GM10266 (cell line): ENCODE measurements around the gene RASSF5.

Source experiments
- DNase-seq: peaks from one replicate; pipeline ENCODE4 v3.0.0; 2012; ENCODE audit errors: extremely low spot score
- CTCF ChIP-seq: IDR thresholded peaks from 2 replicates; pipeline ENCODE4 v1.5.1; 2012; ENCODE audit warnings: mild to moderate bottlenecking, low read depth; ENCODE audit not compliant: control insufficient read depth, insufficient read depth; ENCODE audit errors: missing control alignments

RASSF5 gene

DNA sequence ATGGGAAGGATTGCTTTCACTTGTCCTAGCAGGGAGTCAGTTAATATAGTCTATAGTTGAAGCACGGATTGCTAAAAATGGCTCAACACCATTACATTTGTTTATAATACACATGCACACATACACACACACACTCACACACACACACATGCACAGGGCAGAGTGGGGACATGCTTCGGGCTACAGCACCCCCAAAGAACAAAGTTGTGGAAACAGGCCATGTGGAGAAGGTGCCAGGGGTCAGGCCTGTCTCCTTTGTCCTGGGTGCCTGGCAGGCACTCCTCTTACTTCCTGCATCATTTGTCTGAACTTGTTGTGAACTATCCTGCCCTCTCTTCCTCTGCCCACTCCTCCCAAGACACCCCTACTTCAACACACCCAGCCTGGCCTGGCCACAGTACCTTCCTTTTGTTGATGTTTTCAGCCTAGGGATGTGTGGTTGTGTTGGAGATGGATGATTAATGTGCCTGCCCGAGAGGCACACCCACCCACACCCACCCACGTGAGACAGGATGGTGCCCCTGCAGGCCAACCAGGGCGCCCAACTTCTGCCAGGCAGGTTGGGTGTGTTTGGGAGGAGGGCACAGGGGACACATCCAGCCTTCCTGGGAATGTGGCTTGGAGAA lies 17.5 kb downstream of the RASSF5 start:
- DNase-seq: no peak
- TF ChIP-seq CTCF: no peak

DNA sequence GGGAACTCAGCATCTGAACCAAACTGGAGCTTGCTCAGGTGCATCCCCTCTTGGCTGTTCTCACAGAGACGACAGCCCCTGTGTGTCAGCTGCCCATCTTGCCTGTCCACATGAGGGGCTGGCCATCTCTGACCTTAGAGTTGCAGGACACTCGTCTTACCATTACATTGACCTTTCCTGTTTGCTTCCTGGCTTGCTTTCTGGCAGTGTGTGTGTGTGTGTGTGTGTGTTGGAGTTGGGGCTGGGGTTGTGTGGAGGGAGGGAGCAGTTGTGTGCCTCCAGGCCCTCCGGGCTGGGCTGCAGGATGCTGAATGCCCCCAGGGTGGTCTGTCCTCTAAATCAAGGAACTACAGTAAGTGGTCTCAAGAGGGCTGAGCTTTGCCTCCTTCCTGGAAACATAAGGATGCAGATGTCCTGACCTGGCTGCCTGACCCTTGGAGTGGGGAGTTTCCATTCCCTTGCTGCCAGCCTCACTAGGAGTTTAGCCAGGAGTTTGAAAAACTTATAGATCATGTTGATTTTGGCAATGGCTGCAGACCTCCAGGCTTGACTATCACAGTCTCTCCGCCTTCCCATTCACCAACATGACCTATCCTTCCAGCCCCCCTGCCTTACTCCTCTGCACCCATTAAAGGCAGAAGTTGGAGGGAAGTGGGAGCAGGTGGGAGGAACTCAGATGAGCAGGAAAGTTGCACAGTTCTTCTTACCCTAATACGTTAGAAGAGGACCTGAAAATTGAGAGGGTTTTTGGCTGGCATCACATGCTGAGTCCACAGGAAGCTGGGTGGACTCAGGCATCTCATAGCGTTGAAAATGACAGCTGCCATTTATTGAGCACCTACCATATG lies 19.0 kb downstream of the RASSF5 start:
- no peak for TF ChIP-seq CTCF
- no peak for DNase-seq

- no peak for TF ChIP-seq CTCF
- DNase-seq: no peak
Measured at GRCh38 chr1:206529425-206529824, 22.1 kb downstream of the RASSF5 start.

DNA sequence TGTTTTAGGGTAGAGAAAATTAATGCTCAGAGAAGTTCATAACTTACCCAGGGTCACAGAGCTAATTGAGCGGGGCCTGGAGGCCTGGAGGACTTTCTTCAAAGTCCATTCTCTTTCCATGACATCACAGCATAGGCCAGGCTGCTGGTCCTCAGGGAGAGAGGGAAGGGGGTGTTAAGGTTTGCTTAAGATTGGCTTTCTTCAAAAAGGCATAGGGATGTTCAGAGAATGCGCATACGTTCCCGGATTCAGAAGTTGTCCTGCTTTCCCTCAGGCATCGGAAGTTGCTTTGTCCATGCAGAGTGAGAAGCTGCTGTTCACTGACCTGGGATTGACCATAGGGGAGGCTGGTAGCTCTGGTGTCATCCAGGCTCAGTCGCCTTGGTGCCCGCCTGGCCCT lies 25.0 kb downstream of the RASSF5 start:
- TF ChIP-seq CTCF: no peak
- DNase-seq: no peak

- no peak for TF ChIP-seq CTCF
- no peak for DNase-seq
Measured at GRCh38 chr1:206534552-206534951, 27.2 kb downstream of the RASSF5 start.

- TF ChIP-seq CTCF: no peak
- DNase-seq: no peak
Measured at GRCh38 chr1:206535853-206536188, 28.5 kb downstream of the RASSF5 start.

- no peak for DNase-seq
- no peak for TF ChIP-seq CTCF
Measured at GRCh38 chr1:206537141-206537540, 29.8 kb downstream of the RASSF5 start.
